GM10266 (cell line): Measurements from ENCODE around the gene TCTN1.

Experiments
- DNase-seq: peaks from one replicate; pipeline ENCODE4 v3.0.0; 2012; ENCODE audit errors: extremely low spot score
- CTCF ChIP-seq: IDR thresholded peaks from 2 replicates; pipeline ENCODE4 v1.5.1; 2012; ENCODE audit warnings: mild to moderate bottlenecking, low read depth; ENCODE audit not compliant: control insufficient read depth, insufficient read depth; ENCODE audit errors: missing control alignments

TCTN1 gene

GRCh38 chr12:110661337-110661972 is 47.5 kb downstream of the TCTN1 start:
- DNase-seq, result peak; percentile 72

GRCh38 chr12:110666892-110667291 is 53.0 kb downstream of the TCTN1 start:
- no peak for TF ChIP-seq CTCF
- DNase-seq, result no peak

More at GRCh38 chr12:110661337-110661972, 47.5 kb downstream of the TCTN1 start:
- no peak for TF ChIP-seq CTCF

GRCh38 chr12:110667671-110668070 is 53.7 kb downstream of the TCTN1 start:
- DNase-seq, result no peak
- TF ChIP-seq CTCF, result no peak

GRCh38 chr12:110668480-110669192 is 54.7 kb downstream of the TCTN1 start:
- TF ChIP-seq CTCF, result no peak
- no peak for DNase-seq

- TF ChIP-seq CTCF, result no peak
- no peak for DNase-seq
Measured at GRCh38 chr12:110669193-110669502, 55.2 kb downstream of the TCTN1 start.

GRCh38 chr12:110670161-110670701 is 56.3 kb downstream of the TCTN1 start:
- DNase-seq, result peak; percentile 65
- TF ChIP-seq CTCF, result no peak

- TF ChIP-seq CTCF, result no peak
- DNase-seq, result no peak
Measured at GRCh38 chr12:110676171-110676570, 62.2 kb downstream of the TCTN1 start.
